ENCODE results near the gene SPARC.
"Not testable (repeated sequence)": the region's sequence is repeated elsewhere in the genome, so short reads cannot be mapped to it uniquely, and the experiment has no call there.

SPARC gene

GRCh38 chr5:151700820-151701219 lies 14.1 kb upstream of the SPARC start:
- no peak for DNase-seq (ENCODE audit: low read depth, low spot score)

GRCh38 chr5:151700296-151700695 lies 13.6 kb upstream of the SPARC start:
- no peak for DNase-seq (ENCODE audit: low read depth, low spot score)

- DNase-seq (ENCODE audit: low read depth, low spot score): peak; percentile 89
These were observed 12.6 kb upstream of the SPARC start for GRCh38 chr5:151699071-151699901.

GRCh38 chr5:151698081-151698480 lies 11.4 kb upstream of the SPARC start:
- DNase-seq (ENCODE audit: low read depth, low spot score): not testable (repeated sequence)

GRCh38 chr5:151697452-151697851 lies 10.7 kb upstream of the SPARC start:
- DNase-seq (ENCODE audit: low read depth, low spot score): no peak

- peak; percentile 88 for DNase-seq (ENCODE audit: low read depth, low spot score)
These were observed 9.9 kb upstream of the SPARC start for GRCh38 chr5:151696470-151697061.

GRCh38 chr5:151695464-151695863 lies 8.7 kb upstream of the SPARC start:
- no peak for DNase-seq (ENCODE audit: low read depth, low spot score)

GRCh38 chr5:151694035-151694485 lies 7.3 kb upstream of the SPARC start:
- DNase-seq (ENCODE audit: low read depth, low spot score): no peak

- DNase-seq (ENCODE audit: low read depth, low spot score): no peak
These were observed 5.6 kb upstream of the SPARC start for GRCh38 chr5:151692312-151692711.

- no peak for DNase-seq (ENCODE audit: low read depth, low spot score)
These were observed 5.0 kb upstream of the SPARC start for GRCh38 chr5:151691706-151692105.

- not testable (repeated sequence) for DNase-seq (ENCODE audit: low read depth, low spot score)
These were observed 2.9 kb upstream of the SPARC start for GRCh38 chr5:151689591-151689990.

GRCh38 chr5:151688436-151688835 lies 1.7 kb upstream of the SPARC start:
- no peak for DNase-seq (ENCODE audit: low read depth, low spot score)

GRCh38 chr5:151685749-151686673 lies 704 bp downstream of the SPARC start:
- peak; percentile 60 for DNase-seq (ENCODE audit: low read depth, low spot score)

GRCh38 chr5:151684690-151685361 lies 1.9 kb downstream of the SPARC start:
- DNase-seq (ENCODE audit: low read depth, low spot score): peak; percentile 96

GRCh38 chr5:151683986-151684588 lies 2.6 kb downstream of the SPARC start:
- DNase-seq (ENCODE audit: low read depth, low spot score): no peak

GRCh38 chr5:151683444-151683843 lies 3.3 kb downstream of the SPARC start:
- no peak for DNase-seq (ENCODE audit: low read depth, low spot score)

- DNase-seq (ENCODE audit: low read depth, low spot score): peak; percentile 28
These were observed 3.9 kb downstream of the SPARC start for GRCh38 chr5:151682751-151683331.

GRCh38 chr5:151682240-151682639 lies 4.5 kb downstream of the SPARC start:
- DNase-seq (ENCODE audit: low read depth, low spot score): no peak

- peak; percentile 69 for DNase-seq (ENCODE audit: low read depth, low spot score)
These were observed 5.7 kb downstream of the SPARC start for GRCh38 chr5:151680944-151681427.

GRCh38 chr5:151680156-151680505 lies 6.6 kb downstream of the SPARC start:
- not testable (repeated sequence) for DNase-seq (ENCODE audit: low read depth, low spot score)
